H1 (cell line): ENCODE results near the gene CRYBA4.

Experiments
- ATF3 ChIP-seq: IDR thresholded peaks from 2 replicates; pipeline ENCODE4 v1.6.1; 2011; ENCODE audit warnings: low read depth, mild to moderate bottlenecking, low read length; ENCODE audit not compliant: insufficient read depth
- BRCA1 ChIP-seq: IDR thresholded peaks from 2 replicates; pipeline ENCODE4 v1.6.1; 2012; ENCODE audit warnings: low read depth, low read length, improper control_type of control experiment
- EZH2 ChIP-seq: fragments of 200-600 bp; sonication (generic); IDR thresholded peaks from 2 replicates; pipeline ENCODE4 v1.7.1; 2012; ENCODE audit warnings: low read depth, mild to moderate bottlenecking, moderate library complexity, low read length, inconsistent platforms; ENCODE audit not compliant: severe bottlenecking
- HDAC6 ChIP-seq: IDR thresholded peaks from one replicate; pipeline ENCODE4 v1.7.1; 2012; ENCODE audit warnings: low read depth, mild to moderate bottlenecking, inconsistent platforms, low read length, moderate library complexity
- POLR2A ChIP-seq, 2 experiments: IDR thresholded peaks; 1 replicate in 1 of 2; 2 replicates in 1 of 2; pipeline ENCODE4 v1.6.1; 2011; ENCODE audit warnings: low read depth in 2 of 2, low read length in 2 of 2, mild to moderate bottlenecking in 2 of 2; ENCODE audit errors: control extremely low read depth in 1 of 2
- TAF7 ChIP-seq: optimal IDR thresholded peaks from 2 replicates; pipeline ENCODE3; 2011; ENCODE audit warnings: low read depth, mild to moderate bottlenecking, inconsistent platforms, low read length, moderate library complexity, borderline replicate concordance
- TCF12 ChIP-seq: IDR thresholded peaks from 2 replicates; pipeline ENCODE4 v1.6.1; 2011; ENCODE audit warnings: low read depth, mild to moderate bottlenecking, low read length
- YY1 ChIP-seq: IDR thresholded peaks from 2 replicates; pipeline ENCODE4 v1.6.1; 2011; ENCODE audit warnings: low read depth, mild to moderate bottlenecking, low read length
- TF ChIP-seq, protein P1 (sequence below), 3 experiments: IDR thresholded peaks; 1 replicate in 2 of 3; 2 replicates in 1 of 3; pipeline versions ENCODE4 v1.5.1 to v1.6.1; 2011; ENCODE audit warnings: low read length in 3 of 3, mild to moderate bottlenecking in 3 of 3, inconsistent platforms in 2 of 3, low read depth in 1 of 3, moderate library complexity in 1 of 3; ENCODE audit not compliant: insufficient read depth in 1 of 3; ENCODE audit errors: control extremely low read depth in 1 of 3

- TF ChIP-seq, protein P1, sequence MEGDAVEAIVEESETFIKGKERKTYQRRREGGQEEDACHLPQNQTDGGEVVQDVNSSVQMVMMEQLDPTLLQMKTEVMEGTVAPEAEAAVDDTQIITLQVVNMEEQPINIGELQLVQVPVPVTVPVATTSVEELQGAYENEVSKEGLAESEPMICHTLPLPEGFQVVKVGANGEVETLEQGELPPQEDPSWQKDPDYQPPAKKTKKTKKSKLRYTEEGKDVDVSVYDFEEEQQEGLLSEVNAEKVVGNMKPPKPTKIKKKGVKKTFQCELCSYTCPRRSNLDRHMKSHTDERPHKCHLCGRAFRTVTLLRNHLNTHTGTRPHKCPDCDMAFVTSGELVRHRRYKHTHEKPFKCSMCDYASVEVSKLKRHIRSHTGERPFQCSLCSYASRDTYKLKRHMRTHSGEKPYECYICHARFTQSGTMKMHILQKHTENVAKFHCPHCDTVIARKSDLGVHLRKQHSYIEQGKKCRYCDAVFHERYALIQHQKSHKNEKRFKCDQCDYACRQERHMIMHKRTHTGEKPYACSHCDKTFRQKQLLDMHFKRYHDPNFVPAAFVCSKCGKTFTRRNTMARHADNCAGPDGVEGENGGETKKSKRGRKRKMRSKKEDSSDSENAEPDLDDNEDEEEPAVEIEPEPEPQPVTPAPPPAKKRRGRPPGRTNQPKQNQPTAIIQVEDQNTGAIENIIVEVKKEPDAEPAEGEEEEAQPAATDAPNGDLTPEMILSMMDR (IDR thresholded peaks at IDR 0.05; ENCODE audit: control extremely low read depth in 1 of 3, insufficient read depth in 1 of 3, low read depth in 1 of 3, low read length in 3 of 3), result no peak
- TF ChIP-seq YY1 (no peak), POLR2A (IDR thresholded peaks at IDR 0.05; ENCODE audit: control extremely low read depth in 1 of 2, low read depth in 2 of 2, low read length in 2 of 2) (no peak), TAF7 (no peak), BRCA1 (no peak), HDAC6 (no peak), EZH2 (no peak), TCF12 (no peak), ATF3 (no peak)
Observed at GRCh38 chr22:26634189-26634588, 12.4 kb downstream of the CRYBA4 start.
